OCI-LY3 (cell line): ENCODE measurements around the gene CPNE4.
A peak's percentile ranks its signal among the peaks of the same experiment; 100 is the strongest.

Source experiments
- H2AFZ ChIP-seq: fragments of 200-600, 300-600 bp; shearing (Covaris generic); 2 replicates; pipeline ENCODE4 v1.6.0; 2014; ENCODE audit warnings: antibody characterized with exemption, low read depth, low read length
- H3K27ac ChIP-seq: fragments of 200-600, 300-600 bp; sonication (generic); 2 replicates; pipeline ENCODE4 v1.5.1; 2014; ENCODE audit warnings: mild to moderate bottlenecking, low read length, moderate library complexity, mixed read lengths
- H3K27me3 ChIP-seq: fragments of 200-600, 300-600 bp; sonication (generic); 2 replicates; pipeline ENCODE4 v1.6.1; 2014; ENCODE audit warnings: low read depth, low read length, mixed read lengths
- H3K36me3 ChIP-seq: fragments of 200-600, 300-600 bp; sonication (generic); replicated peaks from 2 replicates; pipeline ENCODE3; 2014; ENCODE audit warnings: low read depth, low read length, mixed read lengths
- H3K4me1 ChIP-seq: fragments of 300-600, 200-600 bp; sonication (generic); 2 replicates; pipeline ENCODE4 v1.6.1; 2014; ENCODE audit warnings: low read length, mixed read lengths
- H3K4me2 ChIP-seq: fragments of 200-600, 300-600 bp; sonication (generic); 2 replicates; pipeline ENCODE4 v1.6.1; 2014; ENCODE audit warnings: low read length, mixed read lengths
- H3K4me3 ChIP-seq: fragments of 300-600, 200-600 bp; sonication (generic); 2 replicates; pipeline ENCODE4 v1.5.1; 2014; ENCODE audit warnings: antibody characterized with exemption, mild to moderate bottlenecking, low read length, moderate library complexity
- H3K79me2 ChIP-seq: fragments of 300-600, 200-600 bp; shearing (Covaris generic); 2 replicates; pipeline ENCODE4 v1.6.1; 2014; ENCODE audit warnings: mild to moderate bottlenecking, low read length, mixed read lengths
- H3K9ac ChIP-seq: fragments of 300-600, 200-600 bp; shearing (Covaris generic); 2 replicates; pipeline ENCODE4 v1.6.0; 2014; ENCODE audit warnings: mild to moderate bottlenecking, low read length, moderate library complexity
- H3K9me3 ChIP-seq: fragments of 200-600, 300-600 bp; shearing (Covaris generic); 2 replicates; pipeline ENCODE4 v1.6.1; 2014; ENCODE audit warnings: low read length, mixed read lengths; ENCODE audit not compliant: insufficient read depth
- H4K20me1 ChIP-seq: fragments of 200-600, 300-600 bp; sonication (generic); 2 replicates; pipeline ENCODE4 v1.6.1; 2016; ENCODE audit warnings: low read length, mixed read lengths; ENCODE audit not compliant: insufficient read depth
- EZH2phosphoT487 ChIP-seq: fragments of 200-600 bp; shearing (Covaris generic); IDR thresholded peaks from 2 replicates; pipeline ENCODE4 v1.6.1; 2018; ENCODE audit warnings: antibody characterized with exemption, mixed run types, low read depth
- TF ChIP-seq, protein P1 (sequence below): fragments of 200-600, 300-600 bp; sonication (generic); IDR thresholded peaks from 2 replicates; pipeline ENCODE4 v1.5.1; 2014; ENCODE audit warnings: antibody characterized with exemption, low read length, low read depth

The CPNE4 gene

DNA sequence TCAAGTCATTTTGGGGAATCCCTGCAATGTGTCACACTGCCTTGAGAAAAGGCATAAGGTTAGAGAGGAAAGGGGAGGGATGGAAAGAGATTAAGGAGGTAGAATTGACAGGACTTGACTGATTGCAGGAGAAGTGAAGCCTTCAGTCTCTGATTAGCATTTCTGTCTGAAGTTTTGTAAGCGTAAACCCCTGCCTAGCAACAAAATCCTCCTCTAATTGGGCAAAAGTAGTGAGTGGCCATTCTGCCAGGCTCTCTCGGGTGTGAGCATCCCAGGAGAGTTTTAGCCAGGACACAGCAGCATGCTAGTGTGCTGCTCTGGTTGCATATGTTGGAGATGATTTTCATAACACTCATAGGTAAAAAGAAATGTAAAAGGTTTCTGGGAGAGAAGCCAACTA lies 415.0 kb downstream of the CPNE4 start:
- Histone ChIP-seq H2AFZ (no peak overlapping the region), H3K4me3 (no peak overlapping the region), H3K4me2 (0 out of 2 replicates have a peak overlapping the region, but pooled peaks have one; percentile 7), H3K9ac (no peak overlapping the region), H3K27ac (no peak overlapping the region), H4K20me1 (no peaks in the 10 kb centered on the region), H3K9me3 (no peaks in the 10 kb centered on the region), H3K27me3 (no peaks in the 10 kb centered on the region), H3K36me3 (no peaks in the 10 kb centered on the region), H3K4me1 (peaks cover 23% of the 10 kb centered on the region), H3K79me2 (no peaks in the 10 kb centered on the region)
- TF ChIP-seq, protein P1, sequence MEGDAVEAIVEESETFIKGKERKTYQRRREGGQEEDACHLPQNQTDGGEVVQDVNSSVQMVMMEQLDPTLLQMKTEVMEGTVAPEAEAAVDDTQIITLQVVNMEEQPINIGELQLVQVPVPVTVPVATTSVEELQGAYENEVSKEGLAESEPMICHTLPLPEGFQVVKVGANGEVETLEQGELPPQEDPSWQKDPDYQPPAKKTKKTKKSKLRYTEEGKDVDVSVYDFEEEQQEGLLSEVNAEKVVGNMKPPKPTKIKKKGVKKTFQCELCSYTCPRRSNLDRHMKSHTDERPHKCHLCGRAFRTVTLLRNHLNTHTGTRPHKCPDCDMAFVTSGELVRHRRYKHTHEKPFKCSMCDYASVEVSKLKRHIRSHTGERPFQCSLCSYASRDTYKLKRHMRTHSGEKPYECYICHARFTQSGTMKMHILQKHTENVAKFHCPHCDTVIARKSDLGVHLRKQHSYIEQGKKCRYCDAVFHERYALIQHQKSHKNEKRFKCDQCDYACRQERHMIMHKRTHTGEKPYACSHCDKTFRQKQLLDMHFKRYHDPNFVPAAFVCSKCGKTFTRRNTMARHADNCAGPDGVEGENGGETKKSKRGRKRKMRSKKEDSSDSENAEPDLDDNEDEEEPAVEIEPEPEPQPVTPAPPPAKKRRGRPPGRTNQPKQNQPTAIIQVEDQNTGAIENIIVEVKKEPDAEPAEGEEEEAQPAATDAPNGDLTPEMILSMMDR, result no peak
- TF ChIP-seq EZH2phosphoT487, result no peak

DNA sequence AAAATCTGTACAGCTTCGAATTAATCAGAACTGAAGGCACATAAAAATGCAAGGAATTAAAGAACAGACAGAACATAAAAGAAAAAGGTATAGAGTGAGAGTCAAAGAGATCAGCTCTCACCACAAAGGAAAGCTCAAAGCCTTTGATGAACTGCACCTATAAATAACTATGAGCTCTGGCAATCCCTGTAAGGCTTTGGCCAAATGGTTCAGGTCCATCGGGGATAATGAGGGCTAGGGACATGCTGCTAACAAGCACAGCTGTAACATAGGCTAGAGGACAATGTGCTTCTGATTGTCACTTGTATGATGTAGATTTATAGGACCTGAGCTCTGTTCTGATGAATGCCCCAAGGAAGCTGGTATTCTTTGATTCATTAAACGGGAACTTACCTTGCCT lies 418.1 kb downstream of the CPNE4 start:
- Histone ChIP-seq H3K79me2 (no peaks in the 10 kb centered on the region), H2AFZ (no peak overlapping the region), H3K36me3 (no peaks in the 10 kb centered on the region), H4K20me1 (no peaks in the 10 kb centered on the region), H3K4me2 (no peak overlapping the region), H3K9ac (no peak overlapping the region), H3K9me3 (no peaks in the 10 kb centered on the region), H3K27ac (no peak overlapping the region), H3K4me3 (no peak overlapping the region), H3K4me1 (peaks cover 30% of the 10 kb centered on the region), H3K27me3 (no peaks in the 10 kb centered on the region)
- no peak for TF ChIP-seq EZH2phosphoT487
- TF ChIP-seq, protein P1, result no peak

DNA sequence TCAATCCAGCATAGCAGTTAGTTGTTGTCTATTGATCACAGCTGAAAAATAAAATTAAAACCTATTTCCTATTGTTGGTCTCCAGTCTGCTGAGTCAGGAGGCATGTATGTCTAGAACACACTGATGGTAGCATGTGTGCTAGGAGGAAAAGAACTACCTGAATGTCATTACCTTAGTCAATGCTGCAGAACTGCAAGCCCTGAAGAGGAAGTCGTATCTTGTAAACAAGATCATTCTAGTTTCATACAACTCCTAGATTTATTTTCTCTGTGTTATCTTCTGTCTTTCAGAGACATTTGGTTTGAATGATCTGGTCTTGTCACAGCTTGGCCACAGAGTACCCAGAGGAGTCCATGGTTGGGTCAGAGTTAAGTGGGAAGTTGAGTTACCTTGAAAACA lies 422.1 kb downstream of the CPNE4 start:
- no peak overlapping the region for H3K9ac ChIP-seq
- H3K27me3 ChIP-seq, result no peaks in the 10 kb centered on the region

DNA sequence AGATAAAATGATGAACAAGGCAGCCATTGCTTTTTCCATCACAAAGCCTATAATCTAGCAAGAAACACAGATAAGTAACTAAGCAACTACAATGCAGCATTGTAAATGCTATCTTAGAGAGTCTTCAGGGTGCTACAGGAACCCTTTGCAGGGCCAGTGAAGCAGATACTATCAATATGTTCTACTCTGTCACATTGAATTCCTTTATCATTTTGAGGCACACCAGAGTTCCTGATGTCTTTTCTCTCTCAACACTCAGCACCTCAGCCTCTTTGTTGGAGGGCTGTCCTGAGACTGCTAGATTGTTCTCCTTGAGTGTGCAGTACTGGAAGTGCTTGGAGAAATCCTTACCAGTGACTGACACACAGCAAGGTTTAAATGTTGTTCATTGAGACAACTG lies 424.6 kb downstream of the CPNE4 start:
- TF ChIP-seq EZH2phosphoT487, result no peak
- TF ChIP-seq, protein P1, result no peak
- H3K79me2 ChIP-seq, result no peaks in the 10 kb centered on the region

More for the DNA sequence above, 422.1 kb downstream of the CPNE4 start:
- no peak for TF ChIP-seq EZH2phosphoT487
- TF ChIP-seq, protein P1, result no peak
- Histone ChIP-seq H2AFZ (no peak overlapping the region), H3K27ac (no peak overlapping the region), H3K4me3 (no peak overlapping the region), H3K4me1 (peaks cover 7% of the 10 kb centered on the region), H4K20me1 (no peaks in the 10 kb centered on the region), H3K79me2 (no peaks in the 10 kb centered on the region), H3K36me3 (no peaks in the 10 kb centered on the region), H3K4me2 (0 out of 2 replicates have a peak overlapping the region, but pooled peaks have one; percentile 18), H3K9me3 (no peaks in the 10 kb centered on the region)

More for the DNA sequence above, 424.6 kb downstream of the CPNE4 start:
- H2AFZ ChIP-seq, result no peak overlapping the region
- H3K4me3 ChIP-seq, result no peak overlapping the region
- H3K9ac ChIP-seq, result no peak overlapping the region
- no peak overlapping the region for H3K27ac ChIP-seq
- peaks cover 7% of the 10 kb centered on the region for H3K4me1 ChIP-seq
- no peaks in the 10 kb centered on the region for H3K27me3 ChIP-seq
- no peaks in the 10 kb centered on the region for H4K20me1 ChIP-seq
- H3K36me3 ChIP-seq, result no peaks in the 10 kb centered on the region
- no peak overlapping the region for H3K4me2 ChIP-seq
- H3K9me3 ChIP-seq, result no peaks in the 10 kb centered on the region
